Measurements from ENCODE around the gene COL23A1. TPM values are rescaled to one million over a fixed set of nuclear protein-coding genes. Genes with fewer than 3 reads are reported as not detected.

COL23A1 gene
- total and polyA plus RNA-seq, 2 of the 13 experiments (the other 11 are each of a cell fraction or from before 2014, with no cell fraction given): not detected

- H3K27ac ChIP-seq (ENCODE audit: extremely low read length, insufficient read depth, low read length): no peak overlapping the region
- no peak overlapping the region for H3K4me2 ChIP-seq (ENCODE audit: low read depth, low read length)
- no peaks in the 10 kb centered on the region for H3K9me3 ChIP-seq (ENCODE audit: low read length)
- no peaks in the 10 kb centered on the region for H3K36me3 ChIP-seq (replicated peaks in 1 of 2; ENCODE audit: control insufficient read depth in 1 of 2, insufficient read depth in 2 of 2, low read length in 2 of 2)
- FAIRE-seq (no peak), DNase-seq (ENCODE audit: low spot score) (no peak), ATAC-seq (no peak)
- TF ChIP-seq SYNCRIP (IDR thresholded peaks at IDR 0.05; ENCODE audit: insufficient read depth, low read depth, low read length): no peak
- no peak for TF ChIP-seq EEA1 (CRISPR knock-in tag; IDR thresholded peaks at IDR 0.05; ENCODE audit: borderline replicate concordance)
- no peak overlapping the region for H2AFZ ChIP-seq (ENCODE audit: low read length)
- H3K79me2 ChIP-seq (ENCODE audit: insufficient read depth, low read length): no peaks in the 10 kb centered on the region
- no peaks in the 10 kb centered on the region for H4K20me1 ChIP-seq (ENCODE audit: insufficient read depth, low read length)
- intact Hi-C loops (cut with micrococcal nuclease; ENCODE audit: unreplicated experiment): no loop called here
- 1% methylated on average over 5 of the region's 7 CpGs for WGBS (ENCODE audit: low lambda C conversion rate)
- no TSS peak for BruUV-seq (replicated peaks)
- CTCF ChIA-PET (ENCODE audit: low intra/inter-chr PET ratio, low total read pairs): no interaction called here
- POLR2A ChIA-PET: no interaction called here
- peaks cover 4 to 20% of the 10 kb centered on the region in 2 experiments; a peak in 4 of 5 replicates for H3K27me3 ChIP-seq (ENCODE audit: control insufficient read depth in 1 of 2, insufficient read depth in 2 of 2, low read length in 2 of 2)
- H3K9ac ChIP-seq (ENCODE audit: insufficient read depth, low read depth, low read length): no peak overlapping the region
- in situ Hi-C loops (cut with HindIII; ENCODE audit: extremely low pct_ligation_motif_present, low pct_unique_long_range_greater_than_20kb): no loop called here
- no peaks in the 10 kb centered on the region for H3K4me1 ChIP-seq (ENCODE audit: insufficient read depth, low read length)
- H3K4me3 ChIP-seq (replicated peaks in 1 of 3; ENCODE audit: insufficient read depth in 1 of 3, low read depth in 2 of 3, low read length in 3 of 3): no peak overlapping the region
These were observed 296.4 kb downstream of the COL23A1 start for GRCh38 chr5:178293815-178294214.

DNA sequence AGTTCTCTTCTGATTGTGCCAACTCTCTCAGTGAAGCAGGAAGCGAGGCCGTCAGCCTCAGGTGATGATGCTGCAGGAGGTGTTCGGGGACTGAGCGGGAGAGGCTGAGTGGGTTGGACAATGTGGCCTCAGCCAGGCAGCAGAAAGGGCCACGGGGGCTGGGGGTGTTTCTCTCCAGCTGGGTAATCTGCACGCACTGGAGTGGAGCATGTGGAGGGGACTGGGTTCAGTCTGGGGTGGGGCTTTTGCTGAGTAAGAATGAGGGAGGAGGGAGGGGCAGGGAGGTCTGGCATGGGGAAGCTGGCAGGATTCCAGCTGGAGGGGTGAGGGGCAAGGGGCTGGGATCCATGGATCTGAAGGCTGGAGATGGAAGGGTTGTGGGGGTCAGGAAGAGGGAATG, 296.8 kb downstream of the COL23A1 start:
- 18% methylated on average over 6 of the region's 6 CpGs for WGBS (ENCODE audit: low lambda C conversion rate)
- intact Hi-C loops (cut with micrococcal nuclease; ENCODE audit: unreplicated experiment) (no loop called here), in situ Hi-C loops (cut with HindIII; ENCODE audit: extremely low pct_ligation_motif_present, low pct_unique_long_range_greater_than_20kb) (no loop called here)
- BruUV-seq (replicated peaks): no TSS peak
- H3K79me2 ChIP-seq (ENCODE audit: insufficient read depth, low read length): no peaks in the 10 kb centered on the region
- POLR2A ChIA-PET: no interaction called here
- H3K36me3 ChIP-seq (replicated peaks in 1 of 2; ENCODE audit: control insufficient read depth in 1 of 2, insufficient read depth in 2 of 2, low read length in 2 of 2): no peaks in the 10 kb centered on the region
- H3K9me3 ChIP-seq (ENCODE audit: low read length): no peaks in the 10 kb centered on the region
- H3K4me2 ChIP-seq (ENCODE audit: low read depth, low read length): no peak overlapping the region
- FAIRE-seq (no peak), ATAC-seq (no peak), DNase-seq (ENCODE audit: low spot score) (no peak)
- peaks cover 3 to 22% of the 10 kb centered on the region in 2 experiments; a peak in 4 of 5 replicates for H3K27me3 ChIP-seq (ENCODE audit: control insufficient read depth in 1 of 2, insufficient read depth in 2 of 2, low read length in 2 of 2)
- CTCF ChIA-PET (ENCODE audit: low intra/inter-chr PET ratio, low total read pairs): no interaction called here
- H3K9ac ChIP-seq (ENCODE audit: insufficient read depth, low read depth, low read length): no peak overlapping the region
- no peak overlapping the region for H2AFZ ChIP-seq (ENCODE audit: low read length)
- no peaks in the 10 kb centered on the region for H3K4me1 ChIP-seq (ENCODE audit: insufficient read depth, low read length)
- no peak overlapping the region for H3K4me3 ChIP-seq (replicated peaks in 1 of 3; ENCODE audit: insufficient read depth in 1 of 3, low read depth in 2 of 3, low read length in 3 of 3)
- no peak overlapping the region for H3K27ac ChIP-seq (ENCODE audit: extremely low read length, insufficient read depth, low read length)
- TF ChIP-seq TMF1 (CRISPR knock-in tag; IDR thresholded peaks at IDR 0.05; ENCODE audit: low read depth) (no peak), SRSF9 (IDR thresholded peaks at IDR 0.05; ENCODE audit: borderline replicate concordance, insufficient read depth, low read depth, low read length, poor library complexity, severe bottlenecking) (no peak)
- H4K20me1 ChIP-seq (ENCODE audit: insufficient read depth, low read length): no peaks in the 10 kb centered on the region
